OCI-LY1 (cell line): Measurements from ENCODE around the gene SH3D21.

Experiments used
- EZH2 ChIP-seq: fragments of 200-600 bp; sonication (generic), shearing (Covaris generic); IDR thresholded peaks from 2 replicates; pipeline ENCODE4 v1.8.0; 2017; ENCODE audit warnings: borderline replicate concordance, mixed run types, mild to moderate bottlenecking, antibody characterized with exemption, low read length, moderate library complexity, mixed read lengths
- TF ChIP-seq, protein P1 (sequence below): fragments of 200-600 bp; sonication (generic), shearing (Covaris generic); IDR thresholded peaks from 2 replicates; pipeline ENCODE4 v1.5.1; 2017; ENCODE audit warnings: mild to moderate bottlenecking, antibody characterized with exemption, low read length, moderate library complexity, mixed read lengths

DNA sequence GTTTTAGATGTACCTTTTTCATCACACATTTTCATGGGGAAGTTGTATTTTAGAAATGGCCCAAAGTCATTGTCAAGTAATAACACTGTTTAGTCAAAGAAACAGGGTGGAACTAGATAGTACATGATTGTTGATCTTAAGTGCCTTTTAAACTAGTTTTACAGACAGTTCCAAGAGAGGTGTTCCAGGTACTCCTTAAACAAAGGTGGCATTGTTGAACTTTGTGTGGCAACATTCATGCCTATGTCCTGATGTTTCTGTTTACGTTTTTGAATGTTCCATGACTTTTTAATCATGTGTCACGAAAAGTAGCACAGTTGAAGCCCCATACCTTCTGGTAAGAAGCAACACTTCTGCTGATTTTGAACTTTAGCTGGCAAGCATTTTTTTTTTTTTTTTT, 9.1 kb upstream of the SH3D21 start:
- TF ChIP-seq, protein P1, sequence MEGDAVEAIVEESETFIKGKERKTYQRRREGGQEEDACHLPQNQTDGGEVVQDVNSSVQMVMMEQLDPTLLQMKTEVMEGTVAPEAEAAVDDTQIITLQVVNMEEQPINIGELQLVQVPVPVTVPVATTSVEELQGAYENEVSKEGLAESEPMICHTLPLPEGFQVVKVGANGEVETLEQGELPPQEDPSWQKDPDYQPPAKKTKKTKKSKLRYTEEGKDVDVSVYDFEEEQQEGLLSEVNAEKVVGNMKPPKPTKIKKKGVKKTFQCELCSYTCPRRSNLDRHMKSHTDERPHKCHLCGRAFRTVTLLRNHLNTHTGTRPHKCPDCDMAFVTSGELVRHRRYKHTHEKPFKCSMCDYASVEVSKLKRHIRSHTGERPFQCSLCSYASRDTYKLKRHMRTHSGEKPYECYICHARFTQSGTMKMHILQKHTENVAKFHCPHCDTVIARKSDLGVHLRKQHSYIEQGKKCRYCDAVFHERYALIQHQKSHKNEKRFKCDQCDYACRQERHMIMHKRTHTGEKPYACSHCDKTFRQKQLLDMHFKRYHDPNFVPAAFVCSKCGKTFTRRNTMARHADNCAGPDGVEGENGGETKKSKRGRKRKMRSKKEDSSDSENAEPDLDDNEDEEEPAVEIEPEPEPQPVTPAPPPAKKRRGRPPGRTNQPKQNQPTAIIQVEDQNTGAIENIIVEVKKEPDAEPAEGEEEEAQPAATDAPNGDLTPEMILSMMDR: no peak
- TF ChIP-seq EZH2: no peak
